WTC11 (cell line): ENCODE data around the gene BHLHE23.

Experiments
- ARID4B ChIP-seq: sonication (generic); formaldehyde crosslinking; IDR thresholded peaks from 2 replicates; pipeline ENCODE4 v1.8.0; 2023; ENCODE audit warnings: missing genetic modification reagents, mild to moderate bottlenecking, borderline replicate concordance
- CBFB ChIP-seq: sonication (generic); formaldehyde crosslinking; IDR thresholded peaks from 2 replicates; pipeline ENCODE4 v1.8.1; 2022; ENCODE audit warnings: mild to moderate bottlenecking, low read depth, missing genetic modification reagents
- CTCF ChIP-seq: fragments of 200-600 bp; IDR thresholded peaks from 2 replicates; pipeline ENCODE4 v1.8.0; 2022; ENCODE audit warnings: antibody characterized with exemption
- ESRRA ChIP-seq: sonication (generic); formaldehyde crosslinking; IDR thresholded peaks from 2 replicates; pipeline ENCODE4 v1.8.1; 2022; ENCODE audit warnings: mild to moderate bottlenecking, missing genetic modification reagents, borderline replicate concordance
- FOXJ3 ChIP-seq: sonication (generic); formaldehyde crosslinking; IDR thresholded peaks from 2 replicates; pipeline ENCODE4 v1.9.0; 2021; ENCODE audit warnings: missing genetic modification reagents, mild to moderate bottlenecking, borderline replicate concordance
- MAX ChIP-seq: sonication (generic); formaldehyde crosslinking; IDR thresholded peaks from 2 replicates; pipeline ENCODE4 v1.8.0; 2022; ENCODE audit warnings: mild to moderate bottlenecking, missing genetic modification reagents
- NFYB ChIP-seq: sonication (generic); formaldehyde crosslinking; conservative IDR thresholded peaks from 2 replicates; pipeline ENCODE4 v1.8.0; 2022; ENCODE audit warnings: low read depth, missing genetic modification reagents
- NR3C1 ChIP-seq: sonication (generic); formaldehyde crosslinking; conservative IDR thresholded peaks from 2 replicates; pipeline ENCODE4 v1.8.1; 2023; ENCODE audit warnings: low read depth, mild to moderate bottlenecking, missing genetic modification reagents
- PRDM15 ChIP-seq: sonication (generic); formaldehyde crosslinking; IDR thresholded peaks from 2 replicates; pipeline ENCODE4 v1.8.0; 2022; ENCODE audit warnings: missing genetic modification reagents
- TEAD4 ChIP-seq: sonication (generic); formaldehyde crosslinking; IDR thresholded peaks from 2 replicates; pipeline ENCODE4 v1.8.0; 2022; ENCODE audit warnings: mild to moderate bottlenecking, missing genetic modification reagents
- USF2 ChIP-seq: sonication (generic); formaldehyde crosslinking; IDR thresholded peaks from 2 replicates; pipeline ENCODE4 v1.8.1; 2023; ENCODE audit warnings: mild to moderate bottlenecking, missing genetic modification reagents, moderate library complexity
- ZBTB43 ChIP-seq: sonication (generic); formaldehyde crosslinking; IDR thresholded peaks from 2 replicates; pipeline ENCODE4 v1.8.1; 2023; ENCODE audit warnings: mild to moderate bottlenecking, missing genetic modification reagents
- ZNF138 ChIP-seq: sonication (generic); formaldehyde crosslinking; conservative IDR thresholded peaks from 2 replicates; pipeline ENCODE4 v1.8.1; 2022; ENCODE audit warnings: mild to moderate bottlenecking, moderate library complexity, missing genetic modification reagents

- TF ChIP-seq USF2 (no peak), CTCF (no peak), TEAD4 (no peak), NR3C1 (CRISPR knock-in tag) (no peak), NFYB (no peak), ZBTB43 (CRISPR knock-in tag) (no peak), ARID4B (CRISPR knock-in tag) (no peak), CBFB (CRISPR knock-in tag) (no peak), MAX (no peak), PRDM15 (no peak), ZNF138 (CRISPR knock-in tag) (no peak), ESRRA (CRISPR knock-in tag) (no peak), FOXJ3 (CRISPR knock-in tag) (no peak)
These were observed 21.4 kb downstream of the BHLHE23 start for GRCh38 chr20:62985444-62985778.
